Stimulated activated CD4-positive, alpha-beta T cell treated with anti-CD3 and anti-CD28 coated beads, Interleukin-12 subunit alpha, Interleukin-12 subunit beta, amount 100 ng/mL, for 24 hours (primary cell): ENCODE data around the gene FXYD4.
A peak's percentile ranks its signal among the peaks of the same experiment; 100 is the strongest.
"Not testable (repeated sequence)": the region's sequence is repeated elsewhere in the genome, so short reads cannot be mapped to it uniquely, and the experiment has no call there.

Experiments
- DNase-seq, 2 experiments: peaks; one replicate each; pipeline ENCODE4 v3.0.0-alpha.2; 2020; ENCODE audit warnings: low read depth in 2 of 2

FXYD4 gene

DNA sequence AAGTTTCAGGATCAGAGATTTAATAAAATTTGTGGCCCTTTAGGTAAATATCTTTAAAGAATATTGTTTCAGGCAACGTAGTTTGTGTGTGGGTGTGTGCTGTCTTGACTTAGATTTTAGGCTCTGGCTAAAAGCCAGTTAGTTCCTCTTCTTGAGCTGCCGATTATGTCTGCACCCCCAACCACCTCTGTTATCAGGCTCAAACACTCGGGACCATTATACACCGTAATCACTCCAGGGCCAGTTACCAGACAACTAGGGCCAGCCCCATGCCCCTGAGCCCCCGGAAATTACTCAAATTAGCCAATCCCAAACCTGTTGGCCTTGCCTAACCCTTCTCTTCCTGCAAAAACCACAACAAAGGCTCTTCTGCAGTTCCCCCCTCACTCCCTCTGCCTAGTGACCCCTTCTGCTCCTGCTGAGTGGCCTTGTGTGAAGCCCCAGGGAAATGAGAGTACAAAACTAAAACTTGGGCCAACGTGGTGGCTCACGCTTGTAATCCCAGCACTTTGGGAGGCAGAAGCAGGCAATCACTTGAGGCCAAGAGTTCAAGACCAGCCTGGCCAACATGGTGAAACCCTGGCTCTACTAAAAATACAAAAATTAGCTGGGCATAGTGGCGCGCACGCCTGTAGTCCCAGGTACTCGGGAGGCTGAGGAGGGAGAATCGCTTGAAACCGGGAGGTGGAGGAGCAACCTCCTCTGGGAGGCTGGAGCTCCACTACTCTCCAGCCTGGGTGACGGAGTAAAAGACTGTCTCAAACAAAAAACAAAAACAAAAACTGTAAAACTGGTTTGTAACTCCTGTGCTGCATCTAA is 46.7 kb downstream of the FXYD4 start:
- no peak for DNase-seq

DNA sequence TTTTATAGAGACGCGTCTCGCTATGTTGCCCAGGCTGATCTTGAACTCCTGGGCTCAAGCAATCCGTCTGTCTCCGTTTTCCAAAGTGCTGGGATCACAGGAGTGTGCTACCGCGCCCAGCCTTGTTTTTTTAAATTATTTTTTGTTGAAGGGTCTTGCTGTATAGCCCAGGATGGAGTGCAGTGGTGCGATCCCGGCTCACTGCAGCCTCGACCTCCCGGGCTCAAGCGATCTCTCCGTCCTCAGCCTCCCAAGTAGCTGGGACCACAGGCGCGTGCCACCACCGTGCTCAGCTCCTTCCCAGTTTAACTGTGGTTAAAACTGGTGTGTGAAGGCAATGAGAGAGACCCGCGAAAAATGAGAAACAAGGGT is 48.5 kb downstream of the FXYD4 start:
- DNase-seq, result no peak

DNA sequence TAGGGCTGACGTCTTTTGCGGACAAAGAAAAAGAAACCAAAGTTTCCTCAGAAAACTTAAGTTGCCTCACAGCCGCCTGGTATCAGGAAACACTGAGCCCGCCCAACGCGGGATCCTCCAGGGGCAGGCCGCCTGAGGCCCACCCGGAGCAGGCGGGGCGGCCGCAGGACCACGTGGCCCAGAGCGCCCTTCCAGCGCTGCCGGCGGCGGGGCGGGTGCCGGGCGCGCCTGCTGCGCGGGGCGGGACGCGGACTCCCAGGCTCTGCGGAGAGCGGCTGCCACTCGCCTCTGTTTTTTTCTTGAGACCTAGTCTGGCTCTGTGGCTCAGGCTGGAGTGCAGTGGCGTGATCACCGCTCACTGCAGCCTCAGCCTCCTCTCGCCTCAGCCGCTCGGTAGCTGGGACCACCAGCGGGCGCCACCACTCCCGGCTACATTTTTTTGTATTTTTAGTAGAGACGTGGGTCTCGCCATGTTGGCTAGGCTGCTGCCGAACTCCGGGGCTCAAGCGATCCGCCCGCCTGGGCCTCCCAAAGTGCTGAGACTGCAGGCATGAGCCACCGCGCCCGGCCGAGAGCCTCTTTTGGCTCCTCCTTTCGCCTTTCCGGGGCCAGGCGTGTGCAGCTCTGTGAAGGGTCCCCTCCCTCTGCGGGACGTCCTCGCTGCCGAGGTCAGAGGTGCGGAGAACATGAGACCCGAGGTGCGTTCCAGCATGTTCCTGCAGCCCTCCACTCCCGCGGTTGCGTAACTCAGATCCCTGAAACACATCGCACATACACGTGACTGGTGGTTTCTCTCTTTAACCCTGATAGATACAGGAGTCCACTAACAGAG is 49.1 kb downstream of the FXYD4 start:
- peak; percentile 62 to 78 for DNase-seq

DNA sequence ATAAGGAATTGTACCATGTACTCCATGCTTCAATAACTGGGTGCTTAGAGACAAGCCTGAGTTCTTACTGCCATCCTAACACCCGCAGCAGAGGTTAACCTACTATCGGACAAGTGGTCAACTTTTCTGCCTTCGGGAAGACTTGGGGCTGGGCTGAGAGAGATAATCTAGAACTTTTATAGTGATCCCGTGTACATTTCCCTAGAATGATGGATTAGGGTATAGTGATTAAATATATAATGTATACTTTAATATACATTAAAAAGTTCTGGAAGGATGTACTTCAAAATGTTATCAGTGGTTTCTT is 49.7 kb downstream of the FXYD4 start:
- no peak for DNase-seq

DNA sequence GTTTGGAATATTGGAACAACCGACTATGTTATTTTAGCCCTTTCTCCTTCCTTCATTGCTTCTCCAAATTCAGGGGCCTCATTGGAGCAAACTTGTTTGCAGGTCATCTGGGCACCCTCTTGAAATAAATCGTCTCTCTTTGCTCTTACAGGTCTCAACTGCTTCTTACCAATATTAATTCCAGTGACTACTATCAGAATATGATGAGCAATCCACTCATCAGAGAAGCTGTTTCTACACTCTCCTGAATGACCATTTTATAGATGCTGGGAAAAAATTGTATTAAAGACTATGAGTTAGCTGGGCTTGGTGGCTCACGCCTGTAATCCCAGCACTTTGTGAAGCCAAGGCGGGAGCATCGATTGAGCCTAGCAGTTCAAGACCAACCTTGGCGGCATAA is 50.1 kb downstream of the FXYD4 start:
- DNase-seq, result no peak

DNA sequence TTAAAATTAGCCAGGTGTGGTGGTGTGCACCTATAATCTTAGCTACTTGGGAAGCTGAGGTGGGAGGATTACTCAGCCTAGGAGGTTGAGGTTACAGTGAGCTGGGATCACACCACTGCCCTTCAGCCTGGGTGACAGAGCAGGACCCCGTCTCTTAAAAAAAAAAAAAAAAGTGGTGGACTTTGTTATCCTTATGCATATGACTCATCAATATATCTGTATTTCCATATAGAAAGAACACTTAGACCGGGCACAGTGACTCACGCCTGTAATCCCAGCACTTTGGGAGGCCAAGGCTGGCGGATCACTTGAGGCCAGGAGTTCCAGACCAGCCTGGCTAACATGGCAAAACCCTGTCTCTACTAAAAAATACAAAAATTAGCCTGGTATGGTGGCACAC is 50.5 kb downstream of the FXYD4 start:
- not testable (repeated sequence) for DNase-seq

DNA sequence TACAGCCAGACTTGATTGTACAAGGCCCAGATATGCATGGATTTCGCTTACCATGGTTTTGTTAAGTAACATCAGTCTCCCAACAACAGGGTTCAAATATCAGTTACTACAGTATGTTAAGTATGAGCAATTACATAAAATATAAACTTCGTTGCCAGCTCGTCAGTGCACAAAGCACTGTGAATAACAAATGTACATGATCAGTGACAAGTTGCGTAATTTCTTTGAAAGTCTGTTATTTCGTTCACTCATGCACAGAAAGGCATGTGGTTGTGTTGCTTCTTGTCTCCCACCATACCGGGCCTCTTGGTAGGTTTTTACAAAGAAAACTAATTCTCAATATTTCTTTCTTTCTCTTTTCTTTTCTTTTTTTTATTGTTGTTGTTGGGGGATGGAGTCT is 53.0 kb downstream of the FXYD4 start:
- DNase-seq, result no peak
